Neuronal stem cell (in vitro differentiated cells): ENCODE results near the gene ANTXR1.

Source experiments
- DNase-seq: peaks from one replicate; pipeline ENCODE4 v3.0.0-alpha.2; 2013; ENCODE audit warnings: low spot score
- H2AFZ ChIP-seq: one replicate; pipeline ENCODE4 v1.6.1; 2013; ENCODE audit warnings: mild to moderate bottlenecking, low read length, inconsistent platforms
- H2AK5ac ChIP-seq: 2 replicates; pipeline ENCODE4 v1.6.1; 2013; ENCODE audit warnings: low read depth, mild to moderate bottlenecking, inconsistent platforms, low read length, moderate library complexity, mixed read lengths
- H2BK120ac ChIP-seq: 2 replicates; pipeline ENCODE4 v1.6.1; 2013; ENCODE audit warnings: low read depth, mild to moderate bottlenecking, inconsistent platforms, low read length, moderate library complexity, mixed read lengths
- H2BK12ac ChIP-seq: one replicate; pipeline ENCODE4 v1.6.1; 2013; ENCODE audit warnings: low read length, inconsistent platforms
- H2BK15ac ChIP-seq: 2 replicates; pipeline ENCODE4 v1.6.1; 2013; ENCODE audit warnings: mild to moderate bottlenecking, low read length, inconsistent platforms, mixed read lengths
- H2BK5ac ChIP-seq: one replicate; pipeline ENCODE4 v1.6.1; 2013; ENCODE audit warnings: inconsistent platforms, mild to moderate bottlenecking, low read length, moderate library complexity
- H3K14ac ChIP-seq: one replicate; pipeline ENCODE4 v1.6.1; 2013; ENCODE audit warnings: low read length, inconsistent platforms
- H3K18ac ChIP-seq: 2 replicates; pipeline ENCODE4 v1.6.1; 2013; ENCODE audit warnings: low read length, inconsistent platforms
- H3K23ac ChIP-seq: 2 replicates; pipeline ENCODE4 v1.6.1; 2013; ENCODE audit warnings: low read depth, mild to moderate bottlenecking, mixed read lengths, low read length, inconsistent platforms; ENCODE audit not compliant: poor library complexity
- H3K27ac ChIP-seq: replicated peaks from 3 replicates; pipeline ENCODE4 v1.5.1; 2013; ENCODE audit warnings: low read length, inconsistent platforms
- H3K27me3 ChIP-seq, 3 experiments: 2 replicates each; pipeline ENCODE4 v1.6.1; 2013; ENCODE audit warnings: low read length in 3 of 3, mild to moderate bottlenecking in 2 of 3, inconsistent platforms in 1 of 3, low read depth in 1 of 3, mixed read lengths in 1 of 3, moderate library complexity in 1 of 3; ENCODE audit not compliant: control insufficient read depth in 3 of 3, insufficient read depth in 3 of 3
- H3K36me3 ChIP-seq, 2 donors: replicated peaks in 1 of 2; 2 replicates each; pipeline ENCODE4 v1.6.1; 2013; ENCODE audit warnings: low read length in 2 of 2; ENCODE audit not compliant: control insufficient read depth in 2 of 2, insufficient read depth in 2 of 2
- H3K4ac ChIP-seq: 2 replicates; pipeline ENCODE4 v1.6.1; 2013; ENCODE audit warnings: inconsistent platforms, mild to moderate bottlenecking, low read length, moderate library complexity
- H3K4me1 ChIP-seq, 2 donors: 1 replicate in 1 of 2; 2 replicates in 1 of 2; pipeline ENCODE4 v1.6.1; 2013; ENCODE audit warnings: low read length in 2 of 2, low read depth in 1 of 2; ENCODE audit not compliant: control insufficient read depth in 2 of 2, insufficient read depth in 1 of 2
- H3K4me2 ChIP-seq: one replicate; pipeline ENCODE4 v1.6.1; 2013; ENCODE audit warnings: mild to moderate bottlenecking, low read length, inconsistent platforms; ENCODE audit not compliant: insufficient read depth, poor library complexity, severe bottlenecking
- H3K4me3 ChIP-seq, 2 donors: 2 replicates each; pipeline ENCODE4 v1.5.1; 2013; ENCODE audit warnings: low read length in 2 of 2, mild to moderate bottlenecking in 2 of 2, inconsistent platforms in 1 of 2, moderate library complexity in 1 of 2
- H3K79me1 ChIP-seq: one replicate; pipeline ENCODE4 v1.6.1; 2013; ENCODE audit warnings: low read depth, mild to moderate bottlenecking, inconsistent platforms, low read length, moderate library complexity
- H3K9ac ChIP-seq: one replicate; pipeline ENCODE4 v1.6.1; 2013; ENCODE audit warnings: mild to moderate bottlenecking, low read depth, low read length, inconsistent platforms; ENCODE audit not compliant: poor library complexity
- H3K9me3 ChIP-seq, 2 donors: replicated peaks in 1 of 2; 2 replicates each; pipeline versions ENCODE3 to v1.6.1; 2013; ENCODE audit warnings: low read length in 2 of 2, mild to moderate bottlenecking in 2 of 2, inconsistent platforms in 1 of 2, low read depth in 1 of 2, mixed read lengths in 1 of 2, moderate library complexity in 1 of 2; ENCODE audit not compliant: control insufficient read depth in 2 of 2, insufficient read depth in 1 of 2
- H4K8ac ChIP-seq: one replicate; pipeline ENCODE4 v1.6.1; 2013; ENCODE audit warnings: low read depth, mild to moderate bottlenecking, inconsistent platforms, low read length, moderate library complexity
- H4K91ac ChIP-seq: one replicate; pipeline ENCODE4 v1.6.1; 2013; ENCODE audit warnings: low read length, low read depth, mild to moderate bottlenecking, inconsistent platforms; ENCODE audit not compliant: poor library complexity
- WGBS, 2 donors: extraction: QIAGEN DNeasy Blood & Tissue Kit; methylation state at CpG; one replicate each; pipeline ENCODE4 v1.1.7; 2013; ENCODE audit warnings: missing lambda C conversion rate in 2 of 2, mixed read lengths in 1 of 2; ENCODE audit not compliant: insufficient read length in 2 of 2, insufficient replicate concordance in 1 of 2; ENCODE audit errors: extremely low coverage in 2 of 2; 5-methylcytosine and 5-hydroxymethylcytosine counted together

Gene ANTXR1

DNA sequence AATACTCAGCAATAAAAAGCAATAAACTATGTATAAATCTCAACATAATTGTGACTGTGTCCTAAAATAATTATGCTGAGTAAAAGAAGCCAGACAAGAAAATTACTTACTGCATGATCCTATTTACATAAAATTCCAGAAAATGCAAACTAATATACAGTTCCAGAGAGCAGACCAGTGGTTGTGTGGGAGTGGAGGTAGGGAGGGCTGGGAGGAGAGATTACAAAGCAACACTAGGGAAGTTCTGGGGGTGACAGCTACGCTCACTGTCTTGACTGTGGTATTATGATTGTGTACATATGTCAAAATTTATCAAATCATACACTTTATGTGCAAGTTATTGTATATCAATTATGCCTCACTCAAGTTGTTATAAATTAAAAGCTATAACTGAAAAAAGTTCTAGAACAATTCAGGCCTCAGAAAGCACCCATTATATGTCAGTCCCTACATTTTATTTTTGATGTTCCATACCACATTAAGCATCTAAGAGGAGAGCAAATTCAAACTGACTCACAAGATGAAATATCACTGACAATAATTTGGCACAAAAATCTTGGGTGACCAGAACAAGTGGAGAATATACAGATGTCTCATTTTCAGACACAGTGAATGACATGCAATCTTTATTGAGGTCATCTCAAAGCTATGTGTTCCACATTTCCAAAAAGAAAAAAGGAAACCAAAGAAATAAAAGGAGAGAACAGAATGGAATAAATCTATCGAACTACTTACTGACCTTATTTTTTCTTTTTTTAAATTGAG, 85.1 kb downstream of the ANTXR1 start:
- no peak overlapping the region for H3K4me3 ChIP-seq
- no peak overlapping the region for H3K18ac ChIP-seq
- H2BK120ac ChIP-seq: no peak overlapping the region
- no peak overlapping the region for H2BK15ac ChIP-seq
- no peaks in the 10 kb centered on the region for H3K9me3 ChIP-seq
- no peak overlapping the region for H4K91ac ChIP-seq
- H3K4ac ChIP-seq: no peak overlapping the region
- peaks cover 0 to 8% of the 10 kb centered on the region in 2 donors for H3K4me1 ChIP-seq
- H3K4me2 ChIP-seq: no peak overlapping the region
- no peak overlapping the region for H2AFZ ChIP-seq
- no peak overlapping the region for H2BK12ac ChIP-seq
- H3K27me3 ChIP-seq: no peaks in the 10 kb centered on the region
- H3K27ac ChIP-seq: no peak overlapping the region
- H3K9ac ChIP-seq: no peak overlapping the region
- no peak for DNase-seq
- H2BK5ac ChIP-seq: no peak overlapping the region
- H2AK5ac ChIP-seq: no peak overlapping the region
- no peak overlapping the region for H4K8ac ChIP-seq
- no peak overlapping the region for H3K23ac ChIP-seq
- no peak overlapping the region for H3K14ac ChIP-seq
- H3K36me3 ChIP-seq: peaks cover 6 to 88% of the 10 kb centered on the region in 2 donors
- no peaks in the 10 kb centered on the region for H3K79me1 ChIP-seq
- no CpG with 5 or more reads among the region's 2 CpGs for WGBS, 2 donors

DNA sequence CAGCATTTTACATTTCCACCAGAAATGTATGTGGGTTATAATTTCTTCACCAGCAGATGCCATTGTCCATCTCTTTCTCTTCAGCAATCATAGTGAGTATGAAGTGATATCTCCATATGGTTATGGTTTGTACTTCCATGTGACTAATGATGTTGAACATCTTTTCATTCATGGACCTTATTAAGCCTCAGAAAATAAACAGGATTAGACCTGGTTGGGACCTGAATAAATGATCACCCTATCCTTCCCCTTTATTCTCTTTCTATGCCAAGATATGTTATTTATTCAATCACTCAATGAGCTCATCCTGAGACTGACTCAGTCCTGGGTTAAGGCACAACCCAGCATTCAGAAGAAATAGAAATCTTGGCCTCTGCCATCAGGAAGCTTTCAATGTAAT, 86.6 kb downstream of the ANTXR1 start:
- Histone ChIP-seq H2BK120ac (no peak overlapping the region), H4K91ac (no peak overlapping the region), H3K79me1 (no peaks in the 10 kb centered on the region), H2AK5ac (no peak overlapping the region), H3K36me3 (peaks cover 7 to 87% of the 10 kb centered on the region in 2 donors), H3K14ac (no peak overlapping the region), H3K27ac (no peak overlapping the region), H2AFZ (no peak overlapping the region), H3K18ac (no peak overlapping the region), H4K8ac (no peak overlapping the region), H2BK15ac (no peak overlapping the region), H2BK5ac (no peak overlapping the region), H3K9ac (no peak overlapping the region), H3K4me2 (no peak overlapping the region), H3K4ac (no peak overlapping the region), H3K4me1 (peaks cover 0 to 8% of the 10 kb centered on the region in 2 donors), H3K23ac (no peak overlapping the region), H3K9me3 (no peaks in the 10 kb centered on the region), H3K4me3 (no peak overlapping the region), H2BK12ac (no peak overlapping the region), H3K27me3 (no peaks in the 10 kb centered on the region)
- no peak for DNase-seq

DNA sequence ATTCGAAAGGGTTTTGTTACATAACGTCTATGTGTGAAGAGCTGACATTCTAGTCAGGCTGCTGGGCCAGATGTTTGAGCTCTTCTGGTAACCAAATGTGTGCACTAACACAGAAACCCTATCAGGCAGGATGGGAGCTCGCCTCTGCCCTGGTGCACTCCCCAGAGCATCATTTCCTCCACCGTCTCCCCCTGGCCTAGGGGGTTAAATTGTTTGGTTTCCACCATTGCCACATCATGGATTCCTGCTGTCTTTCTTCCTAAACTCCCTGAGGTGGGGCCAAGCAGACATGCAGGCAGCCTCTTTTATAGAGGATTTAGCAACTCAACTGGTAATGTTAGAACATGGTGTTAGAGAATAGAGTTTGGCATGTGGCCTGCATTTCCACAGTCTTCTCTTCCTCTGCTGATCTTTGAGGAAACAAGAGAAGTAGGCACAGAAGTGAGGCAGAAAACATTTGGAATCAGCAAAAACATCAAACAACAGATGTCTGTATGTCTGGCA, 87.3 kb downstream of the ANTXR1 start:
- DNase-seq: no peak
- Histone ChIP-seq H3K4me3 (no peak overlapping the region), H3K9ac (no peak overlapping the region), H3K9me3 (no peaks in the 10 kb centered on the region), H4K91ac (no peak overlapping the region), H3K36me3 (peaks cover 6 to 87% of the 10 kb centered on the region in 2 donors), H3K79me1 (no peaks in the 10 kb centered on the region), H3K14ac (no peak overlapping the region), H3K4ac (no peak overlapping the region), H3K23ac (no peak overlapping the region), H3K18ac (no peak overlapping the region), H3K27ac (no peak overlapping the region), H3K4me1 (peaks cover 0 to 8% of the 10 kb centered on the region in 2 donors), H2BK12ac (no peak overlapping the region), H2BK5ac (no peak overlapping the region), H2BK15ac (no peak overlapping the region), H2AK5ac (no peak overlapping the region), H2BK120ac (no peak overlapping the region), H3K27me3 (no peaks in the 10 kb centered on the region), H3K4me2 (no peak overlapping the region), H4K8ac (no peak overlapping the region), H2AFZ (no peak overlapping the region)
- WGBS, 2 donors: no CpG with 5 or more reads among the region's 4 CpGs

DNA sequence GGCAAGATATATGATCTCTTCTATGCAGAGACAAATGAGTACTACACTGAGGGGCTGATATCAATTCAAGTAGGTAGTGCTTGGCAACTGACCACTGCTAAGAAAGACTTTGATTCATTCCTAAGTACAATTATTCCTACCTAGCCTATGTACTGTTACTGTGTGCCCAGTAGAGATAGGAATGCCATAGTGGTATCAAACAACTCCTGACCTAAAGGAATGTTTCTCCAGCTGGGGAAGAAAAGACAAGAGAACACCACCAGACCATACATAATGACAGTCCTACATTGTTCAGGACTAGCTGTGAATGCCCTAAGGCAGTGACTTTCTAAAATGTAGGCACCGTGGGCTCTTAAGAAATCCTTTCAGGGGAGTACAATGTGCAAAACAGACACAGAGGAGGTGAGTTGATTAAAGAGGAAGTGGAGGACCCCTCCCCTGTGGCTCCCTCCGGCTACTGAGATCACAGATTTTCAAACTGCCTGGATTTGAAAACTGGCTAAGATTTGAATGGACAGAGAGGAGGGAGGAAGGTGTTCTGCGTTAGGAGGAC, 89.1 kb downstream of the ANTXR1 start:
- no peak overlapping the region for H4K91ac ChIP-seq
- H3K9ac ChIP-seq: no peak overlapping the region
- H2BK120ac ChIP-seq: no peak overlapping the region
- H3K14ac ChIP-seq: no peak overlapping the region
- no peak overlapping the region for H2AK5ac ChIP-seq
- no peak for DNase-seq
- no peaks in the 10 kb centered on the region for H3K9me3 ChIP-seq
- H3K18ac ChIP-seq: no peak overlapping the region
- H2BK15ac ChIP-seq: no peak overlapping the region
- no peak overlapping the region for H4K8ac ChIP-seq
- H2BK12ac ChIP-seq: no peak overlapping the region
- peaks cover 0 to 8% of the 10 kb centered on the region in 2 donors for H3K4me1 ChIP-seq
- no peaks in the 10 kb centered on the region for H3K79me1 ChIP-seq
- no peak overlapping the region for H3K4me2 ChIP-seq
- H2BK5ac ChIP-seq: no peak overlapping the region
- H3K27me3 ChIP-seq: no peaks in the 10 kb centered on the region
- H3K36me3 ChIP-seq: peaks cover 6 to 89% of the 10 kb centered on the region in 2 donors
- H2AFZ ChIP-seq: no peak overlapping the region
- H3K27ac ChIP-seq: no peak overlapping the region
- no peak overlapping the region for H3K23ac ChIP-seq
- WGBS, 2 donors: no CpG with 5 or more reads among the region's 3 CpGs
- H3K4me3 ChIP-seq: no peak overlapping the region
- no peak overlapping the region for H3K4ac ChIP-seq
